Choroid plexus epithelial cell (primary cell): ENCODE data around the gene MAP3K1.
A peak's percentile ranks its signal among the peaks of the same experiment; 100 is the strongest.

ENCODE experiments used
- DNase-seq: peaks from one replicate; pipeline ENCODE4 v3.0.0-alpha.2; 2010; ENCODE audit warnings: low read depth
- H3K4me3 ChIP-seq: 2 replicates; pipeline ENCODE4 v1.5.1; 2011; ENCODE audit warnings: low read depth, mild to moderate bottlenecking, control low read depth, low read length, moderate library complexity
- CTCF ChIP-seq: conservative IDR thresholded peaks from 2 replicates; pipeline ENCODE4 v1.5.1; 2011; ENCODE audit warnings: low read depth, mild to moderate bottlenecking, control low read depth, inconsistent platforms, low read length, moderate library complexity

Gene MAP3K1

GRCh38 chr5:56822981-56823380, 7.6 kb downstream of the MAP3K1 start:
- TF ChIP-seq CTCF = no peak
- H3K4me3 ChIP-seq = no peak overlapping the region
- DNase-seq = no peak

- no peak for TF ChIP-seq CTCF
- no peak for DNase-seq
- H3K4me3 ChIP-seq = no peak overlapping the region
These were observed 8.7 kb downstream of the MAP3K1 start for GRCh38 chr5:56824019-56824418.

GRCh38 chr5:56825222-56825824, 10.0 kb downstream of the MAP3K1 start:
- no peak overlapping the region for H3K4me3 ChIP-seq
- no peak for DNase-seq
- no peak for TF ChIP-seq CTCF

GRCh38 chr5:56827049-56827448, 11.7 kb downstream of the MAP3K1 start:
- no peak for DNase-seq
- H3K4me3 ChIP-seq = no peak overlapping the region
- peak; percentile 56 for TF ChIP-seq CTCF

GRCh38 chr5:56827924-56828323, 12.6 kb downstream of the MAP3K1 start:
- DNase-seq = no peak
- H3K4me3 ChIP-seq = no peak overlapping the region
- TF ChIP-seq CTCF = no peak

GRCh38 chr5:56829137-56829908, 14.0 kb downstream of the MAP3K1 start:
- no peak for TF ChIP-seq CTCF
- DNase-seq = no peak
- H3K4me3 ChIP-seq = no peak overlapping the region

GRCh38 chr5:56831773-56832172, 16.4 kb downstream of the MAP3K1 start:
- H3K4me3 ChIP-seq = no peak overlapping the region
- DNase-seq = no peak
- TF ChIP-seq CTCF = no peak
